Motor neuron (in vitro differentiated cells): ENCODE data around the gene VTI1A. TPM values are rescaled to one million over a fixed set of nuclear protein-coding genes. Genes with fewer than 3 reads are reported as not detected.

ENCODE experiments used
- ATAC-seq, 8 experiments: fragments of 200-7000 bp; cut with Tn5 transposase; replicated peaks in 6 of 8; 2 replicates each; pipeline ENCODE4 v1.8.0; 2021; ENCODE audit warnings: mild to moderate bottlenecking in 8 of 8, moderate library complexity in 8 of 8
- H3K27ac ChIP-seq, 2 donors: fragments of 250-450 bp; sonication (Bioruptor Pico); 2 replicates each; pipeline ENCODE4 v1.9.0; 2021; ENCODE audit warnings: antibody characterized with exemption in 2 of 2, mild to moderate bottlenecking in 2 of 2, moderate library complexity in 1 of 2
- H3K4me1 ChIP-seq, 2 donors: fragments of 250-450 bp; sonication (Bioruptor Pico); replicated peaks in 1 of 2; 2 replicates each; pipeline ENCODE4 v1.6.1; 2021; ENCODE audit warnings: antibody characterized with exemption in 2 of 2, mild to moderate bottlenecking in 2 of 2, moderate library complexity in 1 of 2
- H3K4me3 ChIP-seq, 5 donors: fragments of 250-450 bp; sonication (Bioruptor Pico); 2 replicates each; pipeline ENCODE4 v1.9.0; 2021; ENCODE audit warnings: antibody characterized with exemption in 5 of 5, mild to moderate bottlenecking in 5 of 5, moderate library complexity in 4 of 5
- WGBS, 10 experiments: fragments of 450-650 bp; shearing (Covaris generic); methylation state at CpG; one replicate each; pipeline ENCODE4 v1.0.0; 2022; 5-methylcytosine and 5-hydroxymethylcytosine counted together
- in situ Hi-C, 9 experiments: fragments of 400-800 bp; cut with MboI; loops; one replicate each; pipeline ENCODE4 v1.15.0; 2021; ENCODE audit warnings: low sequenced_read_pairs in 9 of 9, low pct_unique_long_range_greater_than_20kb in 2 of 9; ENCODE audit not compliant: unreplicated experiment in 9 of 9
- total RNA-seq, 8 experiments: library from RNA; unstranded; fragments of 300-600 nt; gene quantifications; 2 replicates each; pipeline versions ENCODE4 v1.2.3 to v1.2.4, GENCODE V29; 2022

VTI1A gene
- total RNA-seq, 8 experiments from 2014 or later, result 29.8 to 55.3 (median 42.6) TPM

DNA sequence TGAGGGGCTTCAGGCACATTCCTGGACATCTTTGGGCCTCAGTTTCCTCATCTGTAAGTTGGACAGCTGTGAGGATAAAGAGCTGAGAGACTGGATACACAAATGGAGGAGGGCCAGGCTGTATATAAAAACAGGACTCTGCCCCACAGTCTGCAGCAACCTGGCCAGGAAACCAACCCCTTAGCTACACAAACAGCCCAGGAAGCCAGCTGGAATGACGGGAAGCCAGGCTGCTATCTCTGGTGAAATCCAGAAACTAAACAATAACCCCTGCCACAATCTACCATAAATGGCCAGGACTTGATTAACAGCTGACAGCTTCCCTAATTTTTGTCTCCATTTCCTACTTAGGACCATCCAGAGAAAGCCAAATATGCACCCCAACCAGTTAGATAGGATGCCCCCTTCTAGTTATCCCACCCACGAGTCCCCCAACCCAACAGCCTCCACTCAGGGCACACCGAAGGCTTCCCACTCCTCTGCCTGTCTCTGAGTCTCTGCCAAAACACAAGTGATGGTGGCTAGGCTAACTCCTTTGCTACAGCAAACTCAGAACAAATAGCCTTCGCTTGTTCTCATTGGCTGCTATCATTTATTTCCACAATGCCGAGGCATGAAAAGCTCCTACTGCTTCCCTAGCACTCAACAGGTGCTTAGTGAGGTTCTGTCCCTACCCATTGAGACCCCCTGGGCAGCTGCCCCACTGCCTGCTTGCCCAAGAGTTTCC is 393.1 kb downstream of the VTI1A start:
- in situ Hi-C loops, result no loop called here
- Histone ChIP-seq H3K4me3 (no peak overlapping the region), H3K27ac (no peak overlapping the region), H3K4me1 (peaks cover 34 to 40% of the 10 kb centered on the region in 2 donors)
- WGBS, 10 experiments, result 92 to 100% (median 96%) methylated on average over 1 to 2 of the region's 5 CpGs; no CpG with 5 or more reads in 6 of the 10 experiments
- ATAC-seq, result no peak

DNA sequence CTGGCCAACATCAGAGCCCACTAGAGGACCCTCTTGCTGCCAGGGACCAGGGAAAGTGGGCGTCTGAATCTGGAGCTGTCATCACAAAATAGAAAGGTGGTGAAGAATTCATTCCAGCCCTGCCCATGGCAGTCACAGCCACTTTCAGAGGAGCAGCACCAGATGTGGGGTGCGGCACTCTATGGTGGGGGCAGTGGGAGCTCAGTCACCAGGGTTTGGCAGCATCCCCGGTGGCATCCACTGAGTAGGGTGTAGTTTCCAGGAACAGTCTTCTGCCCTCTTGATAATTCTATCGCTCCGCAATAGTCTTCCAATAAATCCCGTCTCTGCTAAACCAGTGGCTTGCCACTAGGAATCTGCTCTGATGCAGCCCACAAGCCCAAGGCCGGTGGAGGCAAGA is 394.5 kb downstream of the VTI1A start:
- H3K27ac ChIP-seq, result no peak overlapping the region
- 49 to 100% (median 91%) methylated on average over 2 to 5 of the region's 7 CpGs; no CpG with 5 or more reads in 3 of the 10 experiments for WGBS, 10 experiments
- peaks cover 24 to 30% of the 10 kb centered on the region in 2 donors for H3K4me1 ChIP-seq
- no peak overlapping the region for H3K4me3 ChIP-seq
- in situ Hi-C loops, result no loop called here
- ATAC-seq, result peak in 2 of 8 experiments; percentile 59 to 79

DNA sequence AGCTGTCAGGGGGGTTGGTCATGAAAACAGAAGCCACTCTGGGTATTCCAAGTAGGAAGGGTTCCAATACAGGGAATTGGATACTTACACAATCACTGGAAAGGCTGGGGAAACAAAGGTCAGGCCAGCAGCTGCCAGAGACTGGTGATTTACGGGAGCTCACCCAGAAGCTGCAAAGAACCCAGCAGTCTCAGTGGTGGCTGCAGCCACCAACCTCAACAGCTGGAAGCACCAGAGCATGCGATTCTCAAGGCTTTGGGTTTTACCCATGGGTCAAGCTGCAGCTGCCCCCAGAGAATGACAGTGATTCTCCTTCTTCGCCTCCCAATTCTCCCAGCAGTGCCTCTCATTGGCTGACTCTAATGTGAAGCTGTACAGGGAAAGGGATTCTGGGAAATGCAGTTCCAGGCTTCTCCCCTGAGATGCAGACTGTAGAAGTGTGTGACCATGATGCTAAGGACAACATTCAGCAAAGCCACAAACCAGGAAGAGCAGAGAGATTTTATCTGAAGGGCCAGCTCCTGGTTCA is 395.9 kb downstream of the VTI1A start:
- peak; percentile 51 to 82 (median 78) for ATAC-seq

DNA sequence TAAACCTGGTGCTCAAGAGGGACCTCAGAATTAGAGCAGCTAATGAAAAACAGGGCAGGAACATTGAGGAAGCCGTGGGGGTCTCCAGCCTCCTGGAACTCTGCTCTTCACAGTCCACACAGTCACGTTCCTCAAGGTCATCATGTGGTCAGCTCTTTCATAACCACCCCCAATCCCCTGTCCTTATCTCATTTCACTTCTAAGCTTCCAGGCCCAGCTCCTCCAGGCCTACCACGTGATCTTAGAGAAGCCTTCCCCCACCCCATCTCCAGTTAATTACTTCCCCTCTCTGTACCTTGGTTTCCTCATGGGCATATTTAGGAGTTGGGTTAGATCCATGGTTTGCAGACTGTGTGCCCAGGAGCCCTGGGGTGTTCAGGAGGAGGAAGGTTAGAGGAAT is 396.6 kb downstream of the VTI1A start:
- in situ Hi-C loops, result no loop called here
- no peak overlapping the region for H3K27ac ChIP-seq
- peaks cover 21 to 23% of the 10 kb centered on the region in 2 donors for H3K4me1 ChIP-seq
- WGBS, 10 experiments, result 20 to 100% (median 75%) methylated on average over 1 to 3 of the region's 3 CpGs; no CpG with 5 or more reads in 3 of the 10 experiments
- H3K4me3 ChIP-seq, result no peak overlapping the region
- ATAC-seq, result no peak

More for the DNA sequence above, 395.9 kb downstream of the VTI1A start:
- Histone ChIP-seq H3K4me1 (peaks cover 24 to 30% of the 10 kb centered on the region in 2 donors), H3K4me3 (no peak overlapping the region), H3K27ac (peak overlapping the region; percentile 26 to 32)
- 33 to 89% (median 57%) methylated on average over 1 to 3 of the region's 3 CpGs; no CpG with 5 or more reads in 7 of the 10 experiments for WGBS, 10 experiments
- in situ Hi-C loops, result no loop called here

DNA sequence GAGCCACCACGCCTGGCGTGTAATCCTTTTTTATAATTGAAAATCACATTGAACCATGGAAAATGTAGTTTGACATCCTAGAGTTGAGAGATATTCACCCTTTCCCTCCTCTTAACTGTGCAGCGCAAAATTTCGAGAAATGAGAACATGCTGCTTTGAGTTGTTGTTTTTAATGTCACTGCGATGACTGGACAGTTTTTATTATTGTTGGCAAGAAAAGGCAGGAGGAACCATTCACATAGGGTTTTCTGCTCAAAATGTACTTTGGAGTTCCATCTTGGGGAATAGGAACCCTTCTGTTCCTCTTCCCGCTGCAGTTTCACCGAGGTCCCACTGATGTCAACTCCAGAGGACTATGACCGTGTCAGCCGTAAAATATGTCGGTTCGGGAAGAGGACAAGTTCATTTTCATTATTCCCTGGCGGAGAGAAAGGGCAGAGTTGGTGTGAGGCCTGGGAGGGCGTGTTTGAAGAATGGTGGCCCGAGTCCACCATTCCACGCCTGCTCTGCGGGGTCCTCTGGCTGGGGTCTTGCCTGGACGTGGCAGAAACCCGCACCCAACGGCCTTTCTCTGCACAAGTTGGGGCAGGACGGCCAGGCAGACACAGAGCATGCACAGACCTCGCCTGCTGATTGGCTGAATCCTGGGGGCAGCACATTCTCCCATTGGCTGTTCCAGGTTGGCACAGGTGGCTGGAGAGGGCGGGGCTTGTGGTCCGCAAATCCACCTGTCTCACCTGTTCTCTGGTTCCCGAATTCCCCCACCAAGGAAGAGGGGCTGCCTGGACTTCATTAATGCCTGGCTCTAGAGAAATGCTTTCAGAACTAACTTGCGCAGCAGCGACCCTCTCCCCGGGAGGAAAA is 397.9 kb downstream of the VTI1A start:
- Histone ChIP-seq H3K4me3 (no peak overlapping the region), H3K4me1 (peaks cover 15% of the 10 kb centered on the region in 2 donors), H3K27ac (no peak overlapping the region)
- WGBS, 10 experiments, result 48 to 100% (median 90%) methylated on average over 2 to 26 of the region's 27 CpGs; no CpG with 5 or more reads in 1 of the 10 experiments
- in situ Hi-C loops, result no loop called here
- no peak for ATAC-seq

DNA sequence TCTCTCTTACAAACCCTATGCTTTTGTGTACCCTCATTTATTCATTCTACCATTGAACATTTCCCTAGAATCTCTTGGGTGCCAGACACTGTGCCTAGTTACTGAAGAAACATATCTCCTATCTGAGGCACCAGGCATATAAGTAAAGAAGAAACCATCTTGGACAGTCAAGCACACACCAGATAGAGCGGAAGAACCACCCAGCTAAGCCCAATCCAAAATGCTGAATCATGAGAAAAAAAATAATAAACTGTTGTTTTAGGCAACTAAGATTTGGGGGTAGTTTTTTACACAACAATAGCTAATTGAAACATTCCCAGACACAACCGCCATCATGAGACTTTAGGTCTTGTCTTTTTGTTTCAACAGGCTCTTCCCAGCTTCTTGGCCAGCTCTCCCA is 400.8 kb downstream of the VTI1A start:
- 0 to 100% (median 95%) methylated on average over 1 to 2 of the region's 2 CpGs; no CpG with 5 or more reads in 1 of the 10 experiments for WGBS, 10 experiments
- no peak overlapping the region for H3K27ac ChIP-seq
- in situ Hi-C loops, result no loop called here

DNA sequence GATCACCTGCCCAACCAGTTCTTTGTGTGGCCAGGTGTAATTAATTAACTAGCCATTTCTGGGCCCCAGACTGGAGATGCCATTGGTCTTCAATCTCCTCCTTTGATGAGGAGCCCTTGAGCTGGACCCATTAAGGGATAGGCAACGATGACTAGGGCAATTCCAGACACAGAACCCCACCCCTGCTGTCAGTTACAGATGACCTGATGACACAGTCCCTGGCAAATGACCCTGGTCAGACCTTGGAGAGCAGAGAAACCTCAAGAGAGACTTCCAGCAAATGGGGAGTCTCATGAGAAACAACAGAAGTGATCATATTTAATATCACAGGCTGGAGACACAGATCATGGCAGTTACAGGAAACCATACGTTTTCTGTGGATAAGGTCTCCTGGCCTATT is 401.2 kb downstream of the VTI1A start:
- Histone ChIP-seq H3K4me3 (no peak overlapping the region), H3K27ac (no peak overlapping the region), H3K4me1 (peaks cover 3 to 6% of the 10 kb centered on the region in 2 donors)
- ATAC-seq, result no peak
- in situ Hi-C loops, result no loop called here
- WGBS, 10 experiments, result 37 to 100% (median 62%) methylated on average over 1 to 2 of the region's 2 CpGs; no CpG with 5 or more reads in 2 of the 10 experiments

More for the DNA sequence above, 400.8 kb downstream of the VTI1A start:
- no peak for ATAC-seq
- peaks cover 7 to 10% of the 10 kb centered on the region in 2 donors for H3K4me1 ChIP-seq
- no peak overlapping the region for H3K4me3 ChIP-seq

DNA sequence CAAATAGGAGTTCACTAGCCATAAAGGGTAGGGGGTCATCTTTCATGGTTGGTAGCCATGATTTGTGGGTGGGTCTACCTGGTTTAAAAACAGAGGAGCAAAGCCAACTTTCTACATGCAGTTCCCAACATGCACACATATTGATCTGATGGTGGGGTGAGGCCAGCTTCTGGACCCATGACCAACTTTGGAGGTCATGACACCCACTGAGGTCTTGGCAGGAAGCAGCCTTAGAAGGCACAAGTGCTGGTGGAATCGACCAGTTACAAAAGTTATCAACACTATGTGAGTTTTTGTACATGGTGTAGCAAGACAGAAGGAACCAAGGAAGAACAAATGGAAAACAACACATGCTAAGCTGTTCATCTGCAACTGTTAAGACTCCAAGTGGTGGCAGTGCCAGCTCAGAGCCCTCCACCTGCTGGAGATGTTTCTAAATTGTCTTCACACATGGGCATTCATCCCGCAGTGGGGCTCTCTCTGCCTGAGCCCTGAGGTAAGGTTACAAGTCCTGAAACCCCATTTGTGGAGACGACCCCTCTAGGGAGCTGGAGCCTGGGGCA is 401.9 kb downstream of the VTI1A start:
- H3K27ac ChIP-seq, result no peak overlapping the region
- in situ Hi-C loops, result no loop called here
- no peak for ATAC-seq
- no peaks in the 10 kb centered on the region for H3K4me1 ChIP-seq
- WGBS, 10 experiments, result 40 to 100% (median 100%) methylated on average over 1 to 2 of the region's 3 CpGs; no CpG with 5 or more reads in 5 of the 10 experiments
- no peak overlapping the region for H3K4me3 ChIP-seq

DNA sequence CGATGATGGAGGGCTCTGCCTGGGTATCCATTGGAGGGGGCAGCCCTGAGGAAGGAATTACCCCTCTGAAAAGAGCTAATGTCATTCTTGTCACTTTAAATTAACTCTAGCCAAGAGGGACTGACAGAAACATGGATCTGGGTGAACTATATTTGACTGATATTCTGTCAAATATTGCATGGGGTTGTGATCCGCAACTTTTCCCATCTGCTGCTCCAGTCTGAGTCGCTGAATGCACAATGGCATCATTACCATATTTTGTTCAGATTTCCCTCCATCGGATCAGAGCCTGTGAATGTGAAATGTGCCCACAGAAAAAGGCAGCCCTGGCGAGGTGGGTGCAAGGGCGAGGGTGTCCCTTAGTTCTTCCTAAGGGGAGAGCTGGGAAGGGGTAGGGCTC is 402.5 kb downstream of the VTI1A start:
- 69 to 100% (median 98%) methylated on average over 1 to 6 of the region's 6 CpGs; no CpG with 5 or more reads in 2 of the 10 experiments for whole genome bisulfite sequencing, 10 experiments
- H3K4me3 ChIP-seq, result no peak overlapping the region
- in situ Hi-C loops, result no loop called here
- no peaks in the 10 kb centered on the region for H3K4me1 ChIP-seq
- no peak overlapping the region for H3K27ac ChIP-seq
- ATAC-seq, result no peak

DNA sequence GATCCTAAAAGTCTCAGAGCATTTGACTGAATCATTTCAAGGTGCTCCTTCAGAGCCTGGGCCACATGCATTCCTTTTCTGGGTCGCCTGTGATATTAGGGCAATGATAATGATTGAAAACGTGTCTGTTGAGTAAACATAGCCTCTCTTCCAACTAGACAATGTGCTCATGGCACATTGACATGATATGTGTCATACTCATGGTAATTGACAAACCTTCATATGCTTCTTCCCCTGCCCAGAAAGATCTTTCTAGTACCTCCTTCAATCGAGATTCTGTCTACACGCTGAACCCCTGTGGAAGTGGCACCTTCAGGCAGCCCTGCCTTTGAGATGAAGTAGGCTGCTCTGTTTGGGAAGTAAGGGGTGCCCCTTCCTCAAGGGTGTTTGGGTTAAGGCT is 404.2 kb downstream of the VTI1A start:
- peak in 2 of 8 experiments; percentile 78 to 79 for ATAC-seq

DNA sequence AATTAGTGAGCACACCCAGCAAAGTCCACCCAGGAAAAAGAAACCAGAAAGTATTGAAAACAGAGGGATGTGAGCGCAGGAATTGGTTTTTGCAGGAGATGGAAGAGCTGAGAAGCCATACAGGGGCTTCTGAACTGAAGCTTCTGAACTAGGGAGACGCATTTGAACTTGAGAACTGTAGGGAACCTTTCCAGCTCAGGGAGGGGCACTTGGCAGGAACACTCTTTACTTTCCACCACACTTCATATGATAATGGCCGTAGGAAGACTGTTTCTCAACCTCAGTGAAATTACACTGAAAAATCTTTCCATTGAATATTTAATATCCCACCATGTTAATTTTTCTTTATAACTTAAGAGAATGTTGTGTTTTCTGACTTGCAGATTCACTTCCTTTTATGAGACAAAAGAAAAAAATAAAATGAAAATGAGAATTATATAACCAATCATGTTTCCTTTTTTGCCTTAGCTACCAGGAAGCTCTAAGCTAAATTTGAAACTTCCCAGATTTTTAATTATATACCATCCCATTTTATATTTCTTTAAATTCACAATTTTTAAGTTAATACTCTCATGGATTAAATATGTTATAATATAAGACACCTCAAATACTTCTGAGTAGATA is 404.7 kb downstream of the VTI1A start:
- in situ Hi-C loops, result no loop called here
- Histone ChIP-seq H3K27ac (no peak overlapping the region), H3K4me3 (no peak overlapping the region), H3K4me1 (peaks cover 8 to 9% of the 10 kb centered on the region in 2 donors)
- 25 to 100% (median 80%) methylated on average over 1 to 3 of the region's 3 CpGs; no CpG with 5 or more reads in 3 of the 10 experiments for WGBS, 10 experiments
- ATAC-seq, result peak in 3 of 8 experiments; percentile 63 to 92 (median 90)

More for the DNA sequence above, 404.2 kb downstream of the VTI1A start:
- Histone ChIP-seq H3K27ac (no peak overlapping the region), H3K4me3 (no peak overlapping the region), H3K4me1 (peaks cover 8 to 9% of the 10 kb centered on the region in 2 donors)
- in situ Hi-C loops, result no loop called here
- 30 to 100% (median 76%) methylated on average over 1 to 4 of the region's 4 CpGs; no CpG with 5 or more reads in 2 of the 10 experiments for WGBS, 10 experiments

DNA sequence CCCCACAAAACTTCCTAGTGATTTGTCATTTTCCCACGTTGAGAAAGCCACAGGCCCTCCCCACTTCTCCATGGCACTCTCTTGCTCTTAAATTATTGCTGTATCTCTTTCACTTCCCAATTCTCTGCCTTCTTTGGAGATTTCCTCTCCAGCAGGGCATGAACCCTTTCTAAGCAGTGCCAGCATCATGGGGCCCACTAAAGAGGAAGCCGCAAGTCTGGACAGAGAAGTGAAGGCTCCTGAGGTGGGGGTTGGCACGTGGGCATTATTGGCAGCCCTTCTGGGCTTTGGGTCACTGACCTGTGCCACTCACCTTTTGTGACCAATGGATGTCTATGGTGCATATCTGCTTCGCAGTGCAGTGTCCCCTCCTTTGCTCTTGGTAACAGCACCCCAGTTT is 405.3 kb downstream of the VTI1A start:
- H3K4me3 ChIP-seq, result no peak overlapping the region
- peaks cover 8 to 9% of the 10 kb centered on the region in 2 donors for H3K4me1 ChIP-seq
- WGBS, 10 experiments, result 60 to 100% (median 81%) methylated on average over 1 to 4 of the region's 4 CpGs; no CpG with 5 or more reads in 2 of the 10 experiments
- no peak for ATAC-seq
- no peak overlapping the region for H3K27ac ChIP-seq
- in situ Hi-C loops, result no loop called here
